Ascending aorta (tissue), 2 donors: ENCODE data around the gene PLEKHG3. TPM values are rescaled to one million over a fixed set of nuclear protein-coding genes. Genes with fewer than 3 reads are reported as not detected.

Experiments used
- DNase-seq, 2 donors: peaks; one replicate each; pipeline ENCODE4 v3.0.0-alpha.2; 2019; ENCODE audit warnings: low spot score in 2 of 2
- H3K27ac ChIP-seq, 2 donors: fragments of 200-600 bp; sonication (generic); one replicate each; pipeline ENCODE4 v1.5.1; 2016 to 2017; ENCODE audit warnings: mild to moderate bottlenecking in 1 of 2
- H3K27me3 ChIP-seq: fragments of 200-600 bp; sonication (generic); one replicate; pipeline ENCODE4 v1.5.1; 2017
- H3K36me3 ChIP-seq, 2 donors: fragments of 200-600 bp; sonication (generic); one replicate each; pipeline ENCODE4 v1.5.1; 2016
- H3K4me1 ChIP-seq, 2 donors: fragments of 200-600 bp; sonication (generic); one replicate each; pipeline ENCODE4 v1.5.1; 2016 to 2017; ENCODE audit warnings: mild to moderate bottlenecking in 1 of 2
- H3K4me3 ChIP-seq, 2 donors: fragments of 200-600 bp; sonication (generic); one replicate each; pipeline ENCODE4 v1.5.1; 2016 to 2017; ENCODE audit warnings: mild to moderate bottlenecking in 1 of 2
- H3K9me3 ChIP-seq, 2 donors: fragments of 200-600 bp; sonication (generic); one replicate each; pipeline ENCODE4 v1.5.1; 2016
- intact Hi-C: fragments of 100-400 bp; cut with DNase I; formaldehyde crosslinking; loops from one replicate; pipeline ENCODE4 v1.15.1; 2023
- total RNA-seq: library from RNA; depleted of rRNA; stranded (reverse); fragments of >200 nt; gene quantifications from one replicate; pipeline ENCODE4 v1.1.0, GENCODE V29; 2016
- TF ChIP-seq, protein P1 (sequence below), 3 experiments: fragments of 200-600 bp in 2 of 3; fragments of 450-650 bp in 1 of 3; sonication (generic) in 2 of 3; IDR thresholded peaks; one replicate each; pipeline ENCODE4 v1.5.1; 2016 to 2019; ENCODE audit warnings: antibody characterized with exemption in 3 of 3, mild to moderate bottlenecking in 1 of 3, moderate library complexity in 1 of 3

The PLEKHG3 gene
- total RNA-seq, 1 donor from 2014 or later, result 134 TPM

DNA sequence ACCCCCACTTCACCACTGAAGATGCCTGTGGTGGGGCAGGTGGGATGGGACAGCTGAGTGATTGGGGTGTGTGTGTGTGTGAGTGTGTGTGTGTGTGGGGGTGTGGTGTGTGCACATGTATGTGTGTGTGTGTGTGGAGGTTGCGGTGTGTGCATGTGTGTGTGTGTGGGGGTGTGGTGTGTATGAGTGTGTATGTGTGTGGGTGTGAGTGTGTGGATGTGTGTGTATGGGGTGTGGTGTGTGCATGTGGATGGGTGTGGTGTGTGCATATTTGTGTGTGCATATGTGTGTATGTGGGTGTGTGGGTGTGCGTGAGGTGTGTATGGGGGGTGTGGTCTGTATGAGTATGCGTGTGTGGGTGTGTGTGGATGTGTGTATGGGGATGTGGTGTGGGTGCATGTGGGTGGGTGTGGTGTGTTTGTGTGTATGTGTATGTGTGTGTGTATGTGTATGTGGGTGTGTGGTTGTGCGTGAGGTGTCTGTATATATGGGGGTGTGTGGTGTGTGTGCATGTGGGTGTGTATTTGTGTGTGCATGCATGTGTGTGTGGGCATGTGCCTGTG lies 61.6 kb downstream of the PLEKHG3 start:
- Histone ChIP-seq H3K27me3 (no peaks in the 10 kb centered on the region), H3K27ac (no peak overlapping the region), H3K4me1 (peaks cover 16 to 29% of the 10 kb centered on the region in 2 donors), H3K4me3 (no peak overlapping the region), H3K36me3 (no peaks in the 10 kb centered on the region), H3K9me3 (no peaks in the 10 kb centered on the region)
- TF ChIP-seq, protein P1, sequence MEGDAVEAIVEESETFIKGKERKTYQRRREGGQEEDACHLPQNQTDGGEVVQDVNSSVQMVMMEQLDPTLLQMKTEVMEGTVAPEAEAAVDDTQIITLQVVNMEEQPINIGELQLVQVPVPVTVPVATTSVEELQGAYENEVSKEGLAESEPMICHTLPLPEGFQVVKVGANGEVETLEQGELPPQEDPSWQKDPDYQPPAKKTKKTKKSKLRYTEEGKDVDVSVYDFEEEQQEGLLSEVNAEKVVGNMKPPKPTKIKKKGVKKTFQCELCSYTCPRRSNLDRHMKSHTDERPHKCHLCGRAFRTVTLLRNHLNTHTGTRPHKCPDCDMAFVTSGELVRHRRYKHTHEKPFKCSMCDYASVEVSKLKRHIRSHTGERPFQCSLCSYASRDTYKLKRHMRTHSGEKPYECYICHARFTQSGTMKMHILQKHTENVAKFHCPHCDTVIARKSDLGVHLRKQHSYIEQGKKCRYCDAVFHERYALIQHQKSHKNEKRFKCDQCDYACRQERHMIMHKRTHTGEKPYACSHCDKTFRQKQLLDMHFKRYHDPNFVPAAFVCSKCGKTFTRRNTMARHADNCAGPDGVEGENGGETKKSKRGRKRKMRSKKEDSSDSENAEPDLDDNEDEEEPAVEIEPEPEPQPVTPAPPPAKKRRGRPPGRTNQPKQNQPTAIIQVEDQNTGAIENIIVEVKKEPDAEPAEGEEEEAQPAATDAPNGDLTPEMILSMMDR (IDR thresholded peaks at IDR 0.05), result no peak
- intact Hi-C loops, result loop anchor here (1.0 kb wide), 1 partner anchor 227 kb away; no protein-coding TSS in a partner anchor
- DNase-seq, result no peak

DNA sequence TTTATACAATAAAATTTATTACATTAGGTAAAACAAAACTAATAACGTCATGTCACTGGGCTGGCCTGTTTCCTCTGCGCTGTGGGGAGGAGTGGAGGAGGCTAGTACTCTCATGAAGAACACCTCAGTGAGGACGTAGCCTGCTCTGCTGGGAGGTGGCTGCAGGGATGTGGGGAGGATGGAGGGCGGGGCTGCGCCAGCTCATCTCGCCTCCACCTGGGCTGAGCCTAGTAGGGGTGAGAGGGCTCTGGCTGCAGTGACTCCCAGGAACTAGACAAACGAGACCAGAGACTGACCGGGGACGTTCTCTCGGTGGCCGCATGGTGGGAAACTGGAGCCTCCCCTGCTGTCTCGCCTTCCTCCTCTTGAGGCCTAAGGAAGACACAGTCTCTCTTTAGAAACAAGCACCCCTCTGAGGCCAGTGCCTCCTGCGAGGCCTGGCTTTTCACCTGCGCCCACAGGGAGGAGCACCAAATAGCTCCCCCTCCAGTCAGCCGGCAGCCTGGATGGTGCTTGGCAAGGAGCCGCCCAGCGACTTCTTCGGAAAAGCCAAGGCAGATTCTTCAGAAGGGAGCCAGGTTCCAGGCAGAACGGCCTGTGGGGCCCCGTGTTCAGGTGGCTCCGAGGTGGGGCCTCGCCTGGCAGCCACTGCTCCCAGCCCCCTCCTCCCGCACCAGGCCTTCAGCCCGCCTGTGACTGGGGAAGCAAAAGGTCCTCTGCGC lies 62.4 kb downstream of the PLEKHG3 start:
- Histone ChIP-seq H3K27ac (no peak overlapping the region), H3K4me1 (peaks cover 14 to 21% of the 10 kb centered on the region in 2 donors), H3K27me3 (no peaks in the 10 kb centered on the region), H3K9me3 (no peaks in the 10 kb centered on the region), H3K4me3 (no peak overlapping the region), H3K36me3 (no peaks in the 10 kb centered on the region)
- intact Hi-C loops, result no loop called here
- TF ChIP-seq, protein P1 (IDR thresholded peaks at IDR 0.05), result no peak
- DNase-seq, result no peak

DNA sequence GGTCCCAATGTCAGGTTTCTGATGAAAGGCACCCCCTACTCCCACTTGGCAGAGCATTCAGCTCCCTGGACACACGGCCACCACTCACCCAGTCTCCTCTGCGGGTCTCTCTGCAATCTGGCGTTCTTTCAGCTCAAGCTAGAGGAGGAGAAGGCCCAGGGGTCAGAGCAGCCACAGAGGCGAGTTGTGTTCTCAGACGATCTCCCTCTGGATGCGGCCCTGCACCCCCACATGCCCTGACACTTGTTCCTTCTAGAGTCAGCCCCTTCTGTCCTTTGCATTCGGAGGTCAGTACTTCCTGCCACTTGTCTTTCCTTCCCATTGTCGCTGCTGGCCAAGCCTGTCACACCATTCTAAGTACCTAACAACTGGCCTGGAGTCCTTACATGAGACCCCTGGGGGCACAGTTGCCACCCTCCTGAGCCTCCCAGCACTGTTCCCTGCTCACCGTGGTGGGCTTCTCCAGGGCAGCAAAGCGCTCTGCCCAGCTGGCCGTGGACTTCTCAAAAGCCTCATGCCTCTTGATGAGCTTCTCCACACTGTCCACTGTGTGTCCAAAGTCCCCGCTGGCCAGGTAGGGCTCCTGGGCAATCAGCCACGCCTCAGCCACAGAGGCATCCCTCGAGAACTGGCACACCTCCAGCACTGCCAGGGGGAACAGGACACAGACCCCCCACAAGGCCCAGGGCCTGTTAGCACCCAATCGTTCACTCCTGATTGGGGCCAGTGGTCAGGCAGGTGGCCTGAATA lies 63.2 kb downstream of the PLEKHG3 start:
- Histone ChIP-seq H3K9me3 (no peaks in the 10 kb centered on the region), H3K4me1 (peaks cover 8 to 13% of the 10 kb centered on the region in 2 donors), H3K36me3 (no peaks in the 10 kb centered on the region), H3K27ac (no peak overlapping the region), H3K27me3 (no peaks in the 10 kb centered on the region), H3K4me3 (no peak overlapping the region)
- TF ChIP-seq, protein P1 (IDR thresholded peaks at IDR 0.05), result no peak
- intact Hi-C loops, result no loop called here
- no peak for DNase-seq

DNA sequence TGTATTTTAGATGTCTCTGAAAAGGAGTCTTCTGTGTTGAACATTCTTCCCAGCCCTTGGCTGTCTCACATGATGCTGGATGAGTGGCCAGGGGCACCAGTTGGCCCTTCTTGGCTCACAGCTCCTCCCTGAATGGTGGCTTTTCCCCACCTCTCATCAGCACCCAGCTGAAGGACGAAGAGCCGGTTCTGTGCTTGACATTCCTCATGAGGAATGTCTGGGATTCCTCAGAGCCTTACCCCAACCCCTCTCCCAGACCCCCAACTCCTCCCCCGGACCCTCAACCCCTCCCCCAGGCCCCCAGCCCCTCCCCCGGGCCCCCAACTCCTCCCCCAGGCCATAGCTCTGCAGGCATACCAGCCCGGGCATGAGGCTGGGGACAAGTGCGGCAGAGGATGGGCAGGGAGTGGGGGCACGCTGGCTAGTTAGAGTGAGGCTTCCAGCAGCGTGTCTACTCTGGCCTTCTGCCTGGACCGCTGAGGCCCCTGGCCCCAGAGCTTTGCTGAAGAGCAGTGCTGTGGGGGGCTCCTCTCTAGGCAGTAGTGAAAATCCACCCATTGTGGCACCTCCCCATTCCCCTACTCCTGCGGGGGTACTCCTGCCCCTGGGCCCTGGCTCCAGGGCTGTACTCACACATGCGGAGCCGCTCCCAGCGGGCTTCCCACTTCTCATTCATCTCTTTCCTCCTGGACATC lies 64.3 kb downstream of the PLEKHG3 start:
- Histone ChIP-seq H3K4me1 (peaks cover 7 to 12% of the 10 kb centered on the region in 2 donors), H3K4me3 (no peak overlapping the region), H3K27me3 (no peaks in the 10 kb centered on the region), H3K27ac (no peak overlapping the region), H3K36me3 (no peaks in the 10 kb centered on the region), H3K9me3 (no peaks in the 10 kb centered on the region)
- TF ChIP-seq, protein P1 (IDR thresholded peaks at IDR 0.05), result no peak
- DNase-seq, result no peak
- intact Hi-C loops, result loop anchor here (2.0 kb wide), 1 partner anchor 34 kb away; no protein-coding TSS in a partner anchor
